Neutrophil (primary cell): ENCODE data around the gene S1PR3.

Source experiments
- H3K27ac ChIP-seq: fragments of 200-600 bp; sonication (generic); 2 replicates; pipeline ENCODE4 v1.5.1; 2016; ENCODE audit warnings: mild to moderate bottlenecking, moderate library complexity
- H3K27me3 ChIP-seq: fragments of 200-600 bp; sonication (generic); 2 replicates; pipeline ENCODE4 v1.6.0; 2016; ENCODE audit warnings: mild to moderate bottlenecking
- H3K36me3 ChIP-seq: fragments of 200-600 bp; sonication (generic); 2 replicates; pipeline ENCODE4 v1.5.1; 2017
- H3K4me1 ChIP-seq, 2 experiments: fragments of 200-600 bp in 1 of 2; sonication (generic) in 1 of 2; 1 replicate in 1 of 2; 2 replicates in 1 of 2; pipeline versions ENCODE4 v1.5.1 to v1.6.1; 2013 to 2016; ENCODE audit warnings: low read depth in 1 of 2, low read length in 1 of 2, mild to moderate bottlenecking in 1 of 2, moderate library complexity in 1 of 2; ENCODE audit not compliant: control insufficient read depth in 1 of 2, insufficient read depth in 1 of 2
- H3K4me3 ChIP-seq, 2 experiments: fragments of 200-600 bp in 1 of 2; sonication (generic) in 1 of 2; 1 replicate in 1 of 2; 2 replicates in 1 of 2; pipeline ENCODE4 v1.5.1; 2013 to 2016; ENCODE audit warnings: low read depth in 1 of 2, low read length in 1 of 2, mild to moderate bottlenecking in 1 of 2, moderate library complexity in 1 of 2
- H3K9me3 ChIP-seq: fragments of 200-600 bp; sonication (generic); 2 replicates; pipeline ENCODE4 v1.5.1; 2016
- TF ChIP-seq, protein P1 (sequence below): fragments of 200-600 bp; sonication (generic); IDR thresholded peaks from 2 replicates; pipeline ENCODE4 v1.5.1; 2016; ENCODE audit warnings: antibody characterized with exemption

S1PR3 gene

DNA sequence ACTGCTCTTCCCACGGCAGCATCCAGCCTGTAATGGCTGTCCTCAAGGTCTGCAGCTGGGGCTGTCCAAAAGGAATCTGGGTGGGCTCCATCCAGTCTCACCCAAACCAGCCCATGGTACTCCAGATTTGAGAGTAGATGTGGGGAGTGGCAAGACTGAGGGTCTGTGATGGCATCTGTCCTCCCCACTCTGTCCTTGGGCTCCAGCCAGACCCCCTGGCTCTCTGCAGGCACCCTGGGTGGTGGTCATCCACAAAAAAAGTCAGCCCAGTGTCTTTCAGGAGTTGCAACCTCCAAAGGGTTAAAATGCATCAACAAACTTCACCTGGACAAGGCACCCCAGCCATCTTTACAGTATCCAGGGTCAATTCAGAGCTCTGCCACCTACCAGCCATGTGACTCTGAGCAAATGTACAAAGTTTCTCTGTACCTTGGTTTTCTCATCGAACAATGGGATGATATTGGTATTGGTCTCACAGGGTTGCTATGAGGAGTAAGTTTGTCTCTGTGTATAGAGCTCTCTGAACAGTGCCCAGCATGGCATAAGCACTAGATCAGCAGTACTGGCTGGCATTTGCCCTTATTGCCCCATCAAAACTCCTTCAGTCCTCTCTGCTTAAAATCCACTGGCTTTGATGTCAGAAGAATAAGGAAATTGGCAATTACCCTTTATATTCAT lies 7.3 kb upstream of the S1PR3 start:
- H3K4me1 ChIP-seq, result peaks cover 0 to under 1% of the 10 kb centered on the region in 2 experiments
- no peak overlapping the region for H3K4me3 ChIP-seq
- H3K27me3 ChIP-seq, result no peaks in the 10 kb centered on the region
- no peak overlapping the region for H3K27ac ChIP-seq
- TF ChIP-seq, protein P1, sequence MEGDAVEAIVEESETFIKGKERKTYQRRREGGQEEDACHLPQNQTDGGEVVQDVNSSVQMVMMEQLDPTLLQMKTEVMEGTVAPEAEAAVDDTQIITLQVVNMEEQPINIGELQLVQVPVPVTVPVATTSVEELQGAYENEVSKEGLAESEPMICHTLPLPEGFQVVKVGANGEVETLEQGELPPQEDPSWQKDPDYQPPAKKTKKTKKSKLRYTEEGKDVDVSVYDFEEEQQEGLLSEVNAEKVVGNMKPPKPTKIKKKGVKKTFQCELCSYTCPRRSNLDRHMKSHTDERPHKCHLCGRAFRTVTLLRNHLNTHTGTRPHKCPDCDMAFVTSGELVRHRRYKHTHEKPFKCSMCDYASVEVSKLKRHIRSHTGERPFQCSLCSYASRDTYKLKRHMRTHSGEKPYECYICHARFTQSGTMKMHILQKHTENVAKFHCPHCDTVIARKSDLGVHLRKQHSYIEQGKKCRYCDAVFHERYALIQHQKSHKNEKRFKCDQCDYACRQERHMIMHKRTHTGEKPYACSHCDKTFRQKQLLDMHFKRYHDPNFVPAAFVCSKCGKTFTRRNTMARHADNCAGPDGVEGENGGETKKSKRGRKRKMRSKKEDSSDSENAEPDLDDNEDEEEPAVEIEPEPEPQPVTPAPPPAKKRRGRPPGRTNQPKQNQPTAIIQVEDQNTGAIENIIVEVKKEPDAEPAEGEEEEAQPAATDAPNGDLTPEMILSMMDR, result no peak
- no peaks in the 10 kb centered on the region for H3K9me3 ChIP-seq
- no peaks in the 10 kb centered on the region for H3K36me3 ChIP-seq

DNA sequence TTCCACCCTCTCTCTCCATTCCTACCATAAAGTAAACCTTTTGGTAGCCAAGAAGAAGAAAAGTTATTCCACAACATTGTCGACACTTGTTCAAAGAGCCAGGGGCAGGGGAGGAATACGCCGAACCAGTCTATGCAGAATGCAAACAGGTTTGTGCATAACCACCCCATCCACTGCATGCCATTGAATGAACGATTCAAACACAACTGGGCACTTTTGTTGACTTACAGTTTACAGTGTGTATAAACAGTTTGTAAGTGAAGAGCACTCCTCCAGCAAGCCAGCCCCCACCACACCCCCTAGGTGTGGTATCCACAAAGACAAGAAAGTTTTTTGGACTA lies 6.8 kb upstream of the S1PR3 start:
- H3K27me3 ChIP-seq, result no peaks in the 10 kb centered on the region

GRCh38 chr9:88985616-88986015 lies 5.7 kb upstream of the S1PR3 start:
- TF ChIP-seq, protein P1, result no peak
- Histone ChIP-seq H3K36me3 (no peaks in the 10 kb centered on the region), H3K27ac (no peak overlapping the region), H3K27me3 (peaks cover 6% of the 10 kb centered on the region), H3K4me3 (no peak overlapping the region), H3K9me3 (no peaks in the 10 kb centered on the region), H3K4me1 (peaks cover 13 to 14% of the 10 kb centered on the region in 2 experiments)

More for the DNA sequence above, 6.8 kb upstream of the S1PR3 start:
- TF ChIP-seq, protein P1, result no peak
- Histone ChIP-seq H3K27ac (no peak overlapping the region), H3K4me3 (no peak overlapping the region), H3K9me3 (no peaks in the 10 kb centered on the region), H3K4me1 (peaks cover 3 to 5% of the 10 kb centered on the region in 2 experiments), H3K36me3 (no peaks in the 10 kb centered on the region)

DNA sequence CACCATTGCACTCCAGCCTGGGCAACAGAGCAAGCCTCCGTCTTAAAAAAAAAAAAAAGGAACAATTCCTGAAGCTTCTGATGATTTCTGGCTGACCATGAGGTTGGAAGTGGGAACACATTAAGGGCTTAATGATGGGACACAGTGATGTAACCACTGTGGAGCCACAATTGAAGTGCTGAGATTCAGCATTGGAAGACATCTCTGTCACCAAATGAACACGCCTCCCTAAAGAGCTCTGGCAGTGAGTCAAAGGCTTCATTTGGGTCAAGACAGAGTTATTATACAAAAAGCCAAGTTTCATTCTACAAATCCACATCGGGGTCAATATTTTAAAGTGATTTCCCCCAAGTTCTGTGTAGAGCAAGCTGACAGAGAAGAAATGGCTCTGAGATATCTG lies 4.5 kb upstream of the S1PR3 start:
- Histone ChIP-seq H3K27me3 (peaks cover 17% of the 10 kb centered on the region), H3K27ac (no peak overlapping the region), H3K4me3 (no peak overlapping the region), H3K4me1 (peaks cover 21 to 26% of the 10 kb centered on the region in 2 experiments), H3K36me3 (no peaks in the 10 kb centered on the region), H3K9me3 (no peaks in the 10 kb centered on the region)
- TF ChIP-seq, protein P1, result no peak

- peaks cover 30 to 35% of the 10 kb centered on the region in 2 experiments for H3K4me1 ChIP-seq
- no peak overlapping the region for H3K27ac ChIP-seq
- H3K4me3 ChIP-seq, result no peak overlapping the region
- H3K36me3 ChIP-seq, result no peaks in the 10 kb centered on the region
- TF ChIP-seq, protein P1, result no peak
- H3K27me3 ChIP-seq, result peaks cover 26% of the 10 kb centered on the region
- no peaks in the 10 kb centered on the region for H3K9me3 ChIP-seq
These were observed 3.6 kb upstream of the S1PR3 start for GRCh38 chr9:88987661-88988060.
